ENCODE measurements around the gene SLC38A1.

Gene SLC38A1

DNA sequence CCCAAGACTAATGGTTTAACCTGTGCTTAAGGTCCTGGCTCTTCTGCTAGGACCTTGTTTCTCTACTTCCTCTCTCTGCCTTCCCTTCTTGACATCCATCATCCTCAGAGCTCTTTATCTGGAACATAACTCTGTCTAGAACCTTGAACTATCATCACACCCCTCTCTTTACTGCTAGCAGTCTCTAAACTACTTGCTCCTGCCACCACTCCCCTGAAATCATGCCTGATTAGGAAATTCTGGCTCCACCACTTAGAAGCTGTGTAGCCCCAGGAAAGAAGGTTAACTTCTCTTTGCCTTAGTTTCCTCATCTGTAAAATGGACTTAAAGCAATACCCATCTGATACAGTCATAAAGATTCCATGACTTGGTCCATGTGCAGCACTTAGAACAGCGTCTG, 9.1 kb downstream of the SLC38A1 start:
- Histone ChIP-seq H3K27ac (ENCODE audit: low read depth, low read length, poor library complexity, severe bottlenecking) (no peak overlapping the region), H3K36me3 (ENCODE audit: insufficient read depth, low read length) (peaks cover 91% of the 10 kb centered on the region), H3F3A (ENCODE audit: insufficient read depth, low read length) (no peaks in the 10 kb centered on the region), H3K9ac (ENCODE audit: low read length) (no peak overlapping the region), H3K4me1 (ENCODE audit: insufficient read depth, low read length, severe bottlenecking) (peaks cover 22% of the 10 kb centered on the region), H3K4me2 (ENCODE audit: low read length) (no peak overlapping the region), H4K20me1 (ENCODE audit: insufficient read depth, low read length) (no peaks in the 10 kb centered on the region), H3K27me3 (ENCODE audit: insufficient read depth, low read length) (no peaks in the 10 kb centered on the region), H2AFZ (ENCODE audit: low read length) (no peak overlapping the region), H3K4me3 (ENCODE audit: low read depth, low read length, poor library complexity, severe bottlenecking) (no peak overlapping the region), H3K79me2 (ENCODE audit: insufficient read depth, low read length) (peaks cover 100% of the 10 kb centered on the region), H3K9me3 (ENCODE audit: low read length) (peaks cover under 1% of the 10 kb centered on the region; the same call in 1 of the 2 replicates), H3K9me2 (ENCODE audit: low read depth, low read length) (no peaks in the 10 kb centered on the region)
- no peak for TF ChIP-seq EZH2 (IDR thresholded peaks at IDR 0.05; ENCODE audit: borderline replicate concordance, low read length)
- TF ChIP-seq, protein P1, sequence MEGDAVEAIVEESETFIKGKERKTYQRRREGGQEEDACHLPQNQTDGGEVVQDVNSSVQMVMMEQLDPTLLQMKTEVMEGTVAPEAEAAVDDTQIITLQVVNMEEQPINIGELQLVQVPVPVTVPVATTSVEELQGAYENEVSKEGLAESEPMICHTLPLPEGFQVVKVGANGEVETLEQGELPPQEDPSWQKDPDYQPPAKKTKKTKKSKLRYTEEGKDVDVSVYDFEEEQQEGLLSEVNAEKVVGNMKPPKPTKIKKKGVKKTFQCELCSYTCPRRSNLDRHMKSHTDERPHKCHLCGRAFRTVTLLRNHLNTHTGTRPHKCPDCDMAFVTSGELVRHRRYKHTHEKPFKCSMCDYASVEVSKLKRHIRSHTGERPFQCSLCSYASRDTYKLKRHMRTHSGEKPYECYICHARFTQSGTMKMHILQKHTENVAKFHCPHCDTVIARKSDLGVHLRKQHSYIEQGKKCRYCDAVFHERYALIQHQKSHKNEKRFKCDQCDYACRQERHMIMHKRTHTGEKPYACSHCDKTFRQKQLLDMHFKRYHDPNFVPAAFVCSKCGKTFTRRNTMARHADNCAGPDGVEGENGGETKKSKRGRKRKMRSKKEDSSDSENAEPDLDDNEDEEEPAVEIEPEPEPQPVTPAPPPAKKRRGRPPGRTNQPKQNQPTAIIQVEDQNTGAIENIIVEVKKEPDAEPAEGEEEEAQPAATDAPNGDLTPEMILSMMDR (IDR thresholded peaks at IDR 0.05; ENCODE audit: low read length): no peak

DNA sequence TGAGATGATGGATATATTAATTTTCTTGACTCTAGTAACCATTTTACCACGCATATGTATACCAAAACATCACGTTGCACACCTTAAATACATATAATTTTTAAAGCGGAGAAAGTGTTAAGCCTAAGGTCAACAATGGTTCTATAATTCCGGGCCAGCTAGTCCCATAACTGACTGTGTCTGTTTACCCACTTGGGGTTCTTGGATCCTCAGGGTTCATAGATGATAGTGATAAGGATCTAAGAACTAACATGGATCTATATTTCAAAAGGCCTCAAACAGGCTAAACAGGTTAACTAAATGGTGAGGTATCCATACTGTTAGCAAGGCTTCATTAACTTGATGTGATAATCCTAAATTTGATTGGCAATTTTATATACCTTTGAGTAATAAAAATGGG, 9.8 kb downstream of the SLC38A1 start:
- no peak for TF ChIP-seq EZH2 (IDR thresholded peaks at IDR 0.05; ENCODE audit: borderline replicate concordance, low read length)
- TF ChIP-seq, protein P1 (IDR thresholded peaks at IDR 0.05; ENCODE audit: low read length): no peak
- no peaks in the 10 kb centered on the region for H4K20me1 ChIP-seq (ENCODE audit: insufficient read depth, low read length)

DNA sequence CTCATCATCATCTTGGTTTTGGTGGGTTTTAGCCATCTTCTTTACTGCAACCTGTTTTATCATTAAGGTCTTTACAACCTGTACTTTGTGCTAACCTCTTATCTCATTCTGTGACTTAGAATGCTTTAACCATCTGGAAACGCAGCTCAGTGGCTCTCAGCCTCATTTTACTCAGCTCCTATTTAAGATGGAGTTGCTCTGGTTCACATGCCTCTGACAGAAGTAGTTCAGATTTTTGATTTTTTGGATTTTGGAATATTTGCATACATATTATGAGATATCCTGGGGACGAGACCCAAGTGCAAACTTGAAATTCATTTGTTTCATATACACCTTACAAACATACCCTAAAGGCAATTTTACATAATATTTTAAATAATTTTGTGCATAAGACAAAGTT, 10.7 kb downstream of the SLC38A1 start:
- no peak overlapping the region for H3K4me3 ChIP-seq (ENCODE audit: low read depth, low read length, poor library complexity, severe bottlenecking)
- peaks cover 3% of the 10 kb centered on the region; the same call in 1 of the 2 replicates for H3F3A ChIP-seq (ENCODE audit: insufficient read depth, low read length)
- H4K20me1 ChIP-seq (ENCODE audit: insufficient read depth, low read length): no peaks in the 10 kb centered on the region
- H3K79me2 ChIP-seq (ENCODE audit: insufficient read depth, low read length): peaks cover 100% of the 10 kb centered on the region
- H3K4me2 ChIP-seq (ENCODE audit: low read length): no peak overlapping the region
- no peak overlapping the region for H3K27ac ChIP-seq (ENCODE audit: low read depth, low read length, poor library complexity, severe bottlenecking)
- no peak overlapping the region for H3K9ac ChIP-seq (ENCODE audit: low read length)
- H2AFZ ChIP-seq (ENCODE audit: low read length): no peak overlapping the region
- no peaks in the 10 kb centered on the region for H3K27me3 ChIP-seq (ENCODE audit: insufficient read depth, low read length)
- peaks cover 7% of the 10 kb centered on the region for H3K4me1 ChIP-seq (ENCODE audit: insufficient read depth, low read length, severe bottlenecking)
- peaks cover 97% of the 10 kb centered on the region for H3K36me3 ChIP-seq (ENCODE audit: insufficient read depth, low read length)
- TF ChIP-seq EZH2 (IDR thresholded peaks at IDR 0.05; ENCODE audit: borderline replicate concordance, low read length): no peak
- TF ChIP-seq, protein P1 (IDR thresholded peaks at IDR 0.05; ENCODE audit: low read length): no peak
- H3K9me2 ChIP-seq (ENCODE audit: low read depth, low read length): no peaks in the 10 kb centered on the region
- H3K9me3 ChIP-seq (ENCODE audit: low read length): peaks cover 6% of the 10 kb centered on the region

More for the DNA sequence above, 9.8 kb downstream of the SLC38A1 start:
- Histone ChIP-seq H2AFZ (ENCODE audit: low read length) (no peak overlapping the region), H3K9ac (ENCODE audit: low read length) (no peak overlapping the region), H3K36me3 (ENCODE audit: insufficient read depth, low read length) (peaks cover 95% of the 10 kb centered on the region), H3K4me3 (ENCODE audit: low read depth, low read length, poor library complexity, severe bottlenecking) (no peak overlapping the region), H3F3A (ENCODE audit: insufficient read depth, low read length) (peaks cover 3% of the 10 kb centered on the region; the same call in 1 of the 2 replicates), H3K9me3 (ENCODE audit: low read length) (peaks cover 4% of the 10 kb centered on the region), H3K4me2 (ENCODE audit: low read length) (no peak overlapping the region), H3K27ac (ENCODE audit: low read depth, low read length, poor library complexity, severe bottlenecking) (no peak overlapping the region), H3K4me1 (ENCODE audit: insufficient read depth, low read length, severe bottlenecking) (peaks cover 16% of the 10 kb centered on the region), H3K27me3 (ENCODE audit: insufficient read depth, low read length) (no peaks in the 10 kb centered on the region), H3K9me2 (ENCODE audit: low read depth, low read length) (no peaks in the 10 kb centered on the region), H3K79me2 (ENCODE audit: insufficient read depth, low read length) (peaks cover 100% of the 10 kb centered on the region)
